ENCODE measurements around the gene MAP3K13. TPM values are rescaled to one million over a fixed set of nuclear protein-coding genes. Genes with fewer than 3 reads are reported as not detected.

The MAP3K13 gene
- total RNA-seq, 4 donors from 2014 or later, result 12.8 to 44.9 (median 19.6) TPM

DNA sequence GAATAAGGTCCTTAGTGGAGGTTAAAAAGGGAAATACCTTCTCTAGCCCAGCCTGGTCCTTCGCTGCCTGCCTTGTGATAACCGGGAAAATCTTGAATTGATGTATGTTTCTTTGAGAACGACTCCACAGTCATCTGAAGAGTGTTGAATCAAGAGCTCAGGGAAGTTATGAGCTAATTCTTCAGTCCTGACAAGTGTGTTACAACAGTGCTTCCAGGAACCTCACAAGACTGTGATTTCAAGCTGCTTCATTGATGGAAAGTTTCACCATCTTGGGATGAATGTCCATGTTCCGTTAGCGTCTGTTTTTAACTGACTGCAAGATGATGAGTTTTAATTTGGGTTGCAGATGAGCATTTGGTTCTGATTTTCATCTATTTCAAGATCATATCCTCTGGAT, 123.5 kb downstream of the MAP3K13 start:
- intact Hi-C loops (cut with DNase I), result no loop called here
- no peak overlapping the region for H3K27ac ChIP-seq (replicated peaks in 1 of 4)
- H3K4me3 ChIP-seq, result no peak overlapping the region
- peaks cover 0 to 86% (median 56%) of the 10 kb centered on the region in 4 donors for H3K36me3 ChIP-seq
- TF ChIP-seq EP300 (IDR thresholded peaks at IDR 0.05) (no peak), POLR2A (IDR thresholded peaks at IDR 0.05; ENCODE audit: low read depth) (no peak), POLR2AphosphoS5 (IDR thresholded peaks at IDR 0.05) (no peak)
- TF ChIP-seq, protein P1, sequence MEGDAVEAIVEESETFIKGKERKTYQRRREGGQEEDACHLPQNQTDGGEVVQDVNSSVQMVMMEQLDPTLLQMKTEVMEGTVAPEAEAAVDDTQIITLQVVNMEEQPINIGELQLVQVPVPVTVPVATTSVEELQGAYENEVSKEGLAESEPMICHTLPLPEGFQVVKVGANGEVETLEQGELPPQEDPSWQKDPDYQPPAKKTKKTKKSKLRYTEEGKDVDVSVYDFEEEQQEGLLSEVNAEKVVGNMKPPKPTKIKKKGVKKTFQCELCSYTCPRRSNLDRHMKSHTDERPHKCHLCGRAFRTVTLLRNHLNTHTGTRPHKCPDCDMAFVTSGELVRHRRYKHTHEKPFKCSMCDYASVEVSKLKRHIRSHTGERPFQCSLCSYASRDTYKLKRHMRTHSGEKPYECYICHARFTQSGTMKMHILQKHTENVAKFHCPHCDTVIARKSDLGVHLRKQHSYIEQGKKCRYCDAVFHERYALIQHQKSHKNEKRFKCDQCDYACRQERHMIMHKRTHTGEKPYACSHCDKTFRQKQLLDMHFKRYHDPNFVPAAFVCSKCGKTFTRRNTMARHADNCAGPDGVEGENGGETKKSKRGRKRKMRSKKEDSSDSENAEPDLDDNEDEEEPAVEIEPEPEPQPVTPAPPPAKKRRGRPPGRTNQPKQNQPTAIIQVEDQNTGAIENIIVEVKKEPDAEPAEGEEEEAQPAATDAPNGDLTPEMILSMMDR (IDR thresholded peaks at IDR 0.05), result no peak
- H3K4me1 ChIP-seq, result no peaks in the 10 kb centered on the region
- H3K9me3 ChIP-seq, result no peaks in the 10 kb centered on the region
- no peak for DNase-seq (ENCODE audit: extremely low spot score)
- no peaks in the 10 kb centered on the region for H3K27me3 ChIP-seq
- WGBS, result 94% methylated on average over 5 of the region's 5 CpGs

DNA sequence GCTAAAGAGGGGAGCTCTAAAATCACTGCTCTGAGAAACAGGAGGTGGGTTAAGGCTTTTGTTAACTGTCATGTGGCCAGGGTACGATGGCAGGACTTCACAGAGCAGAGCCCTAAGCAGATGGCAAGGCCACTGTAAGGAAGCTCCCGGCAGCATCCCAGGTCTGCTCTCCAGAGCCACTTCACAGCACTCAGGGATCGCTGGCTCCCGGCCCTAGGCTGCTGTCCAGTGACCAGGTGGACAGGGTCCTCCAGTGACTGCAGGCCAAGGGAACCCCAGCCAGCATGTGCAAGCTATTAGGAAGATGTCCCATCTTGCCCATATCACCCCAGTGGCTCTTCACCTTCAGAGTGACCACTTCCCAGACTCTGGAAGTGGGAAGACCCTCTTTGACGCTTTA, 125.5 kb downstream of the MAP3K13 start:
- Histone ChIP-seq H3K36me3 (peaks cover 0 to 86% (median 56%) of the 10 kb centered on the region in 4 donors), H3K27me3 (no peaks in the 10 kb centered on the region)
- no peak for DNase-seq (ENCODE audit: extremely low spot score)

DNA sequence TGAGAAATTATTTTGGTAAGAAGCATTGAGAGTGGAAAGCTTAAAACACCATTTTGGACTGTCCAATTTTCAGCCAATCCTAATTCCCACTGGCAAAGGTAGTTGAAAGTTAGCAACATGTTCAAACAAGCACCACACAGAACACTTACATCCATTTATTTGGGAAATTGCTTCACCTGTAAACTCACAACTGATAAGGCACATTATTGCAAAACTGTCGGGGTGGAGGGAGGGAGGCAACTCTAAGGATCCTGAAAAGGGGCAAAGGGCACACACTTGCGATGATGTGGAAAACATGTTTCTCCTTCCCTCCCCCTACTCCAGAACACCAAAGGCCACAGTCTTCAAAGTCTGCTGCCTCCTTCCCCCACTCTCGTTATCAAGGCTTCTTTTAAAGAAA, 126.5 kb downstream of the MAP3K13 start:
- intact Hi-C loops (cut with DNase I), result no loop called here
- Histone ChIP-seq H3K9me3 (no peaks in the 10 kb centered on the region), H3K4me1 (no peaks in the 10 kb centered on the region), H3K27ac (replicated peaks in 1 of 4) (no peak overlapping the region), H3K27me3 (no peaks in the 10 kb centered on the region), H3K4me3 (no peak overlapping the region), H3K36me3 (peaks cover 5 to 96% (median 66%) of the 10 kb centered on the region in 4 donors)
- 78% methylated on average over 3 of the region's 3 CpGs for WGBS
- DNase-seq (ENCODE audit: extremely low spot score), result no peak
- TF ChIP-seq, protein P1 (IDR thresholded peaks at IDR 0.05), result no peak
- TF ChIP-seq EP300 (IDR thresholded peaks at IDR 0.05), result no peak
- TF ChIP-seq POLR2A (IDR thresholded peaks at IDR 0.05; ENCODE audit: low read depth), result no peak
- no peak for TF ChIP-seq POLR2AphosphoS5 (IDR thresholded peaks at IDR 0.05)

More for the DNA sequence above, 125.5 kb downstream of the MAP3K13 start:
- 94% methylated on average over 5 of the region's 5 CpGs for WGBS
- H3K27ac ChIP-seq (replicated peaks in 1 of 4), result no peak overlapping the region
- TF ChIP-seq, protein P1 (IDR thresholded peaks at IDR 0.05), result no peak
- TF ChIP-seq POLR2A (IDR thresholded peaks at IDR 0.05; ENCODE audit: low read depth), result no peak
- TF ChIP-seq EP300 (IDR thresholded peaks at IDR 0.05), result no peak
- TF ChIP-seq POLR2AphosphoS5 (IDR thresholded peaks at IDR 0.05), result no peak
- no peaks in the 10 kb centered on the region for H3K9me3 ChIP-seq
- no peaks in the 10 kb centered on the region for H3K4me1 ChIP-seq
- intact Hi-C loops (cut with DNase I), result no loop called here
- H3K4me3 ChIP-seq, result no peak overlapping the region

DNA sequence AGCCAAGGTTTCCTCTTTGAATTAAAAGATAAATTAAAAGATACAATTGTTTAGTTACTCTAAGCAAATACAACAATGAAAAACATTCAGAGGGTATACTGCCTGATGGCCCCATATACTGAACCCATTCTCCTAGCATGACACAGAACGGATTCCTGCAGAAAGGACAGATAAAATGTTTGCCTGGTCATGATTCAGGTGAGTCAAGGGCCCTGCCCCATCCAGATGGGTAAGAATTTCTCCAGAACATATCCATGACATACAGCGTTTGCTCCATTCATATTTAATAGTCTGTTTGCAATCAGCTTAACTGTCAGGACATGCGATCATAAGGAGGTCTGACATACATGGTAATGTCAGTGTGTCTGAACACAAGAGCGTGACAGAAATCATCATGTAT, 127.3 kb downstream of the MAP3K13 start:
- Histone ChIP-seq H3K4me1 (no peaks in the 10 kb centered on the region), H3K27ac (replicated peaks in 1 of 4) (no peak overlapping the region), H3K9me3 (no peaks in the 10 kb centered on the region), H3K36me3 (peaks cover 9 to 98% (median 74%) of the 10 kb centered on the region in 4 donors), H3K27me3 (no peaks in the 10 kb centered on the region), H3K4me3 (no peak overlapping the region)
- 94% methylated on average over 4 of the region's 4 CpGs for whole genome bisulfite sequencing
- no peak for TF ChIP-seq EP300 (IDR thresholded peaks at IDR 0.05)
- TF ChIP-seq, protein P1 (IDR thresholded peaks at IDR 0.05), result no peak
- no peak for TF ChIP-seq POLR2AphosphoS5 (IDR thresholded peaks at IDR 0.05)
- intact Hi-C loops (cut with DNase I), result loop anchor here (10.0 kb wide), 1 partner anchor 135 kb away; no protein-coding TSS in a partner anchor
- no peak for DNase-seq (ENCODE audit: extremely low spot score)

All from esophagus muscularis mucosa (tissue), 4 donors.